Measurements from ENCODE around the gene TBC1D8B.

DNA sequence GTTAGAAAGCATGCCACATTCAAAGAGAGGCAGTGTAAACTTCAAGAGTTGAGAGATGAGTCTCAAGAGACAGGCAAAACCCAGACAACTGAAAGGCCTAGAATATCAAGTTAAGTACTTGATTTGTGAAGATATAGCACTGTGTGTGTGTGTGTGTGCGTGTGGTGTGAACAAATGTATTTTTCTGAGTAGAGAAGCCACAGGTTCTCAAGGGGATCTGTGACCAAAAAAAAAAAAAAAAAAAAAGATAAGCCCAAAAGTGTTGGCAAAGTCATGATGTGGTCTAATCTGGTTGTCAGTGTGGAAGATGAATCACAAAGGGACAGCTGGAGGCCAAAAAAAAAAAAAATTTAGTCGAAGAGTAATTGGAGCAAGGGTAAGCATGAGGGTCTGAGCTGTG is 96.8 kb downstream of the TBC1D8B start:
- TF ChIP-seq CTCF (IDR thresholded peaks at IDR 0.05): no peak
- TF ChIP-seq POLR2A (IDR thresholded peaks at IDR 0.05): no peak

Measured in thyroid gland (tissue), 4 donors.